Left lung (tissue), 10 donors: ENCODE results near the gene PXK. TPM values are rescaled to one million over a fixed set of nuclear protein-coding genes. Genes with fewer than 3 reads are reported as not detected.

Experiments
- ATAC-seq: fragments of 200-7000 bp; cut with Tn5 transposase; one replicate; pipeline ENCODE4 v1.9.1; 2020; ENCODE audit warnings: moderate library complexity
- DNase-seq, 4 donors: peaks; one replicate each; pipeline ENCODE4 v3.0.0-alpha.2; 2013 to 2020
- H3K27ac ChIP-seq, 2 donors: fragments of 200-600 bp; sonication (generic) in 1 of 2; one replicate each; pipeline versions ENCODE4 v1.5.0 to v1.8.0; 2020 to 2021
- H3K27me3 ChIP-seq, 2 donors: fragments of 200-600 bp; sonication (generic) in 1 of 2; one replicate each; pipeline versions ENCODE4 v1.5.0 to v1.8.0; 2020 to 2021
- H3K36me3 ChIP-seq, 2 donors: fragments of 200-600 bp; sonication (generic) in 1 of 2; one replicate each; pipeline versions ENCODE4 v1.5.0 to v1.8.0; 2020 to 2021
- H3K4me1 ChIP-seq, 2 donors: fragments of 200-600 bp; one replicate each; pipeline ENCODE4 v1.8.0; 2021
- H3K4me3 ChIP-seq, 2 donors: fragments of 200-600 bp; sonication (generic) in 1 of 2; one replicate each; pipeline versions ENCODE4 v1.5.0 to v1.8.0; 2020 to 2021; ENCODE audit warnings: mild to moderate bottlenecking in 1 of 2
- H3K9me3 ChIP-seq, 2 donors: fragments of 200-600 bp; sonication (generic) in 1 of 2; one replicate each; pipeline versions ENCODE4 v1.5.0 to v1.8.0; 2020 to 2021
- intact Hi-C, 2 donors: fragments of 100-400 bp; cut with DNase I; formaldehyde crosslinking; loops; one replicate each; pipeline versions ENCODE4 v1.11.2 to v1.14.2; 2022
- polyA plus RNA-seq, 6 donors: library from polyadenylated mRNA; unstranded; fragments of 120-200 nt; gene quantifications; one replicate each; pipeline ENCODE4 v1.2.1, GENCODE V29; 2013; ENCODE audit not compliant: insufficient read length in 6 of 6
- total RNA-seq, 2 donors: library from RNA; stranded (reverse); fragmentation: NEBNext Ultra II Directional; extraction: Animal tissue kit (Norgen Biotek cat#: 25700); gene quantifications; one replicate each; pipeline ENCODE4 v1.2.1, GENCODE V29; 2021
- TF ChIP-seq, protein P1 (sequence below), 2 donors: fragments of 200-600 bp; sonication (generic) in 1 of 2; IDR thresholded peaks; one replicate each; pipeline versions ENCODE4 v1.5.0 to v1.8.0; 2021; ENCODE audit warnings: antibody characterized with exemption in 2 of 2
- donor health status: DM: no; HTN: yes; CAD: no.
- donor health status: DM: no; HTN: no; CAD: no.

Gene PXK
- total and polyA plus RNA-seq, 8 donors = 19.0 to 42.3 (median 34.0) TPM

DNA sequence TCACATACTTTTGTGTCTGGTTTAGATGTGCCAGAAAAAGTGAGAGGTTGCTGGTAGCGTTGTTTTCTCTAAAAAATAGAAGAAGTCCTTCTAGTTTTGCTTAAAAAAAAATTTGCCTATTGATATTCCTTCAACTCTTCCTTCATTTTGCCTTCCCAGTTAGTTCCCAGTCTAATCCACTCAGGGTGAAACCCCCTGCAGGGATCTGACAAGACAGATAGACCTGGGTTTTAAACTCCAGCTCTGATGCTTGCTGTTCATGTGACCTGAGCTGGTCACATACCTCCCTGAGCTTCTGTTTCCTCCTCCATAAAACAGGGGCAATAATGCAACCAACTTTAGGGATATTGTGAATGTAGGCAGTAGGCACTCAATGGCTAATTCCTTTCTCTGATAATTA is 140.6 kb downstream of the PXK start:
- TF ChIP-seq, protein P1, sequence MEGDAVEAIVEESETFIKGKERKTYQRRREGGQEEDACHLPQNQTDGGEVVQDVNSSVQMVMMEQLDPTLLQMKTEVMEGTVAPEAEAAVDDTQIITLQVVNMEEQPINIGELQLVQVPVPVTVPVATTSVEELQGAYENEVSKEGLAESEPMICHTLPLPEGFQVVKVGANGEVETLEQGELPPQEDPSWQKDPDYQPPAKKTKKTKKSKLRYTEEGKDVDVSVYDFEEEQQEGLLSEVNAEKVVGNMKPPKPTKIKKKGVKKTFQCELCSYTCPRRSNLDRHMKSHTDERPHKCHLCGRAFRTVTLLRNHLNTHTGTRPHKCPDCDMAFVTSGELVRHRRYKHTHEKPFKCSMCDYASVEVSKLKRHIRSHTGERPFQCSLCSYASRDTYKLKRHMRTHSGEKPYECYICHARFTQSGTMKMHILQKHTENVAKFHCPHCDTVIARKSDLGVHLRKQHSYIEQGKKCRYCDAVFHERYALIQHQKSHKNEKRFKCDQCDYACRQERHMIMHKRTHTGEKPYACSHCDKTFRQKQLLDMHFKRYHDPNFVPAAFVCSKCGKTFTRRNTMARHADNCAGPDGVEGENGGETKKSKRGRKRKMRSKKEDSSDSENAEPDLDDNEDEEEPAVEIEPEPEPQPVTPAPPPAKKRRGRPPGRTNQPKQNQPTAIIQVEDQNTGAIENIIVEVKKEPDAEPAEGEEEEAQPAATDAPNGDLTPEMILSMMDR (IDR thresholded peaks at IDR 0.05) = no peak
- no peaks in the 10 kb centered on the region for H3K27me3 ChIP-seq
- H3K4me3 ChIP-seq = no peak overlapping the region
- no peak for DNase-seq
- no peak overlapping the region for H3K27ac ChIP-seq
- no peaks in the 10 kb centered on the region for H3K9me3 ChIP-seq
- H3K36me3 ChIP-seq = no peaks in the 10 kb centered on the region
- no peak for ATAC-seq
- intact Hi-C loops = no loop called here
- H3K4me1 ChIP-seq = peaks cover 0 to 42% of the 10 kb centered on the region in 2 donors

GRCh38 chr3:58474348-58474911 is 141.7 kb downstream of the PXK start:
- ATAC-seq = peak; percentile 47
- no peak for DNase-seq
- no peak overlapping the region for H3K4me3 ChIP-seq
- intact Hi-C loops = no loop called here
- peaks cover 0 to 3% of the 10 kb centered on the region in 2 donors for H3K9me3 ChIP-seq
- H3K36me3 ChIP-seq = no peaks in the 10 kb centered on the region
- H3K27ac ChIP-seq = no peak overlapping the region
- no peaks in the 10 kb centered on the region for H3K27me3 ChIP-seq
- TF ChIP-seq, protein P1 (IDR thresholded peaks at IDR 0.05) = no peak
- peaks cover 0 to 42% of the 10 kb centered on the region in 2 donors for H3K4me1 ChIP-seq

DNA sequence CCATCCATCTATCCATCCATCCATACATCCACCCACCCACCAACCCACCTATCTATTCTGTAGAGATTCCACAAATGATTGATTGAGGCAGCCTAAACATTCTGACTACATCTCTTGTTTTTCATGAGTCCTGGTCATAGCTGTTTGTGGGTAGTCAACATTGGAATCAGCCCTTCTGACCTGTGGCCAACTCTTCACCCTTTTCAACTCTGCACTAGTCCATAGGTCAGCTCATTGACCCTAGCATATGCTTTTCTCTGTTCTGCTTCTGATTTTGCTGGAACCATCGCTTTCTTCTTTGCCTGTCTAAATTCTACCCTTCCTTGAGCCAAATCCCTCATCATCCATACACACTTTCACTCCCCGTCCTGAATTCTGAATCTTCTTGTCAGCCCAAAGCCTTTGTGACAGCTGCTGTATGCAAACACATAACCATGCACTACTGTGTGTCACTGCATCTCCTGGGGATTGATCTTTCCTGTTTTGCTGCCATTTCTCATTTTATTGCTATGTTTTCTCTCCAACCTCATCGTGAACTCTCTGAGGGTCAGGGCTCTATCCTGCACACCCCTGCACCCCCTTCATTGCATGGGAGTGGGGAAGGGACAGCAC is 142.4 kb downstream of the PXK start:
- no peak overlapping the region for H3K27ac ChIP-seq
- no peaks in the 10 kb centered on the region for H3K27me3 ChIP-seq
- TF ChIP-seq, protein P1 (IDR thresholded peaks at IDR 0.05) = no peak
- no peak overlapping the region for H3K4me3 ChIP-seq
- H3K4me1 ChIP-seq = peaks cover 0 to 42% of the 10 kb centered on the region in 2 donors
- ATAC-seq (no peak), DNase-seq (no peak)
- intact Hi-C loops = no loop called here
- no peaks in the 10 kb centered on the region for H3K36me3 ChIP-seq
- H3K9me3 ChIP-seq = peaks cover 0 to 3% of the 10 kb centered on the region in 2 donors

Other genes starting within 250 kb of the PXK start
- 1 to 10 TPM; 1.2 to 3.0 TPM for gene DNASE1L3, start 121.9 kb upstream of the PXK start, total RNA-seq
- gene DNASE1L3, start 121.9 kb upstream of the PXK start, polyA plus RNA-seq = 1 to 10 TPM in 5 of 6 donors, under 1 TPM in 1; 1.00 to 2.1 (median 1.8) TPM
- gene ABHD6, start 95.1 kb upstream of the PXK start, total RNA-seq = 10 to 100 TPM; 12.7 TPM
- 1 to 10 TPM; 4.8 to 9.5 (median 7.3) TPM for gene ABHD6, start 95.1 kb upstream of the PXK start, polyA plus RNA-seq
- 10 to 100 TPM; 12.7 to 15.9 TPM for gene RPP14, start 26.6 kb upstream of the PXK start, total RNA-seq
- 10 to 100 TPM; 17.6 to 21.5 (median 20.7) TPM for gene RPP14, start 26.6 kb upstream of the PXK start, polyA plus RNA-seq
- gene HTD2, start 26.4 kb upstream of the PXK start, total RNA-seq = 1 to 10 TPM; 7.6 to 8.0 TPM
- 10 to 100 TPM; 10.8 to 14.0 (median 12.3) TPM for gene HTD2, start 26.4 kb upstream of the PXK start, polyA plus RNA-seq
- 10 to 100 TPM; 55.5 to 57.1 TPM for gene PDHB, start 100.9 kb downstream of the PXK start, total RNA-seq
- gene PDHB, start 100.9 kb downstream of the PXK start, polyA plus RNA-seq = 10 to 100 TPM; 74.3 to 88.5 (median 83.5) TPM
- gene KCTD6, start 159.2 kb downstream of the PXK start, total RNA-seq = 10 to 100 TPM in 1 of 2 donors, 1 to 10 TPM in 1; 8.1 to 10.7 TPM
- gene KCTD6, start 159.2 kb downstream of the PXK start, polyA plus RNA-seq = 10 to 100 TPM; 15.7 to 19.2 (median 17.8) TPM
- gene ACOX2, start 204.3 kb downstream of the PXK start, total RNA-seq = 10 to 100 TPM in 1 of 2 donors, 1 to 10 TPM in 1; 9.8 to 31.0 TPM
- gene ACOX2, start 204.3 kb downstream of the PXK start, polyA plus RNA-seq = 10 to 100 TPM; 39.2 to 58.1 (median 47.4) TPM
- 10 to 100 TPM in 1 of 2 donors, 1 to 10 TPM in 1; 9.2 to 46.5 TPM for gene FAM107A, start 244.5 kb downstream of the PXK start, total RNA-seq
- 1 to 10 TPM in 3 of 6 donors, under 1 TPM in 3; 0.69 to 1.9 (median 1.0) TPM for gene FAM107A, start 244.5 kb downstream of the PXK start, polyA plus RNA-seq